GM12801 (cell line): ENCODE data around the gene SERPINB5.

Experiments used
- TF ChIP-seq, protein P1 (sequence below): IDR thresholded peaks from one replicate; pipeline ENCODE4 v1.5.1; 2011; ENCODE audit warnings: control low read depth; ENCODE audit not compliant: insufficient read length; ENCODE audit errors: extremely low read depth

Gene SERPINB5

DNA sequence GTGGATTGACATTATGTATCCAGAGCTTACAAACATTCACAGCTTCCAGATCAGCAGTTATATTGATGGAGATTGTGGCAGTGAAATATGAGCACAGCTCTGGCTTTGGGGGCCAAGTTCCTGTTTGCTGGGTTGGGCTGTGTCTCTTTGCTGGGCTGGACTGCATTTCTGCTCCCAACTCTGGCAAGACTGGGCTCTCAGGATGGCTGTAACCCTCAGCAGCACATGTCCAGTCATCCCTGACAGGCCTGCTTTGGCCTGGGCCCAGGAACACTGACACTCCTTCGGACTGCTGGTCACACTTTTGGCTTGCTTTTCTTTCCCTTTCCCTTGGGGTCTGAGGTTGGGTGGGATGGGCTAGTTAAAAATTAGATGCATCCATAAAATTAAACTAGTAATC is 36.5 kb upstream of the SERPINB5 start:
- TF ChIP-seq, protein P1, sequence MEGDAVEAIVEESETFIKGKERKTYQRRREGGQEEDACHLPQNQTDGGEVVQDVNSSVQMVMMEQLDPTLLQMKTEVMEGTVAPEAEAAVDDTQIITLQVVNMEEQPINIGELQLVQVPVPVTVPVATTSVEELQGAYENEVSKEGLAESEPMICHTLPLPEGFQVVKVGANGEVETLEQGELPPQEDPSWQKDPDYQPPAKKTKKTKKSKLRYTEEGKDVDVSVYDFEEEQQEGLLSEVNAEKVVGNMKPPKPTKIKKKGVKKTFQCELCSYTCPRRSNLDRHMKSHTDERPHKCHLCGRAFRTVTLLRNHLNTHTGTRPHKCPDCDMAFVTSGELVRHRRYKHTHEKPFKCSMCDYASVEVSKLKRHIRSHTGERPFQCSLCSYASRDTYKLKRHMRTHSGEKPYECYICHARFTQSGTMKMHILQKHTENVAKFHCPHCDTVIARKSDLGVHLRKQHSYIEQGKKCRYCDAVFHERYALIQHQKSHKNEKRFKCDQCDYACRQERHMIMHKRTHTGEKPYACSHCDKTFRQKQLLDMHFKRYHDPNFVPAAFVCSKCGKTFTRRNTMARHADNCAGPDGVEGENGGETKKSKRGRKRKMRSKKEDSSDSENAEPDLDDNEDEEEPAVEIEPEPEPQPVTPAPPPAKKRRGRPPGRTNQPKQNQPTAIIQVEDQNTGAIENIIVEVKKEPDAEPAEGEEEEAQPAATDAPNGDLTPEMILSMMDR, result no peak

DNA sequence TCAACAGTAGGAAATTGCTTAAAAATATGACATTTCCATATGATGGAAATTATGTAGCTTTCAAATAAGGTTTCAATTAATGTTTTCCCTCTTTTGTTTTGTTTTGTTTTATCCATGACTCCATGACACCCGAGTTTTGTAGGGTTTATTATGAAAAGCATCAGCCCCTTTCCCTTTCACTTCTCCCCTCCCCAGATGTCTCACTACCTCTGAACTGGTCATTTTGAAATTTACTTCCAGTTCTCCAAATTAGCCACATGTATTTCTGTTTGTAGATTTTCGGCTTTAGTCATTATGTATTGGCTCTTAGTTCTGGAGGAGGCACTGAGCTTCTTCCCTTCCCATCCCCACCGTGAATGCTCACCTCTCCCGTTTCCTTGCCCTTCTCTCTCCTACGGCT is 35.9 kb upstream of the SERPINB5 start:
- TF ChIP-seq, protein P1, result no peak

DNA sequence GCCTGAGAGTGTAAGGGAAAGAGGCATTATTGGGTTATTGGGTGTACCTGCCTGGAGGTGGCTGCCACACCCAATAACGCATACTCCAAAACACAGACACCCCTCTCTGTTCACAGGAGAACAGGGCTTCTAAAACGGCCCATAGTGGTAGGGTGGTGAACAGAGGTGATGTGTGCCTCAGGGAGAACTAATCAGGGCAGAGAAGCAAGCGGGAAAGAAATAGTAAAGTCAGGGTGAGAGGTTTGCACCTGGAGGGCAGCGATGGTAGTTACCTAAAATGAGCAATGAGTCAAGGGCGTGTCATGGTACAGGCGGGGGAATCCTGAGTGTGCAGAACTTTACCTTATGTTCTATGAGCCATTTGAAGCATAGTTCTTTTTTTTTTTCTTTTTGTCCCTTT is 32.9 kb upstream of the SERPINB5 start:
- TF ChIP-seq, protein P1, result no peak

DNA sequence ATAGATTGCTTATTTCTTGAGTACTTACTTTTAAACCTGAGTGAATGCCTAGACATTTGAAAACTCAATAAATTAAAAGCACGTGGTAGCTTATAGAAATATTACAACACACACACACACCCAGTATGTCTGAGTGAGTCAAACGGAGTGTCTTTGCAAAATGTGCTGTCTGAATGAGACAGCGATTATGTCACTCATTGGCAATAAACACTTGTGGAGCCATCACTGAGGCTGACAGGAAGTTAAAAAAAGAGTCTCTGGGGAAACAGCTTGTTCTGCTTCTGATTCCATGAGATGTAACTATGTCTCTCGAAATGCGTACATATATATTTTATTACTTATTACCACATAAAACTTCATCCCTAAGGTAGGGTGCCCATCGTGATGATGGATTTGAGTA is 32.2 kb upstream of the SERPINB5 start:
- TF ChIP-seq, protein P1, result no peak

DNA sequence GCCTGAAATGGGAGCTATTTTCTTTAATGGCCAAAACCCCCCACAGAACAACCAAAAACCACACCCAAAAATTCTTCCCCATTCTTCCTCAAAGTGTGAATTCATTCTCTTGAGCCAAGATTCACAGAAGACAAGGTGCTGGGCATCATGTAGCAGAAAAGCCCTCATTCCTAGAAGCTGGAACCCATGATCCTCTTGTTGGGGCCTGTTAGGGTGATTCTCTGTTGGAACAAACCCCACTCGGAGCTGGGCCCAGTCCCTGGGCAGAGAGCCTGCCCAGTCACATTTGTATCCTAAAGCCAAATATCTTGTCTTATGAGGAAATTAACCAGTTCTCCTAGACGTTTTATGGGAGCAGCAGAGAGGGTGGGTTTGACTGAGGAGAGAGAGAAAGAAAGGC is 31.7 kb upstream of the SERPINB5 start:
- TF ChIP-seq, protein P1, result no peak

DNA sequence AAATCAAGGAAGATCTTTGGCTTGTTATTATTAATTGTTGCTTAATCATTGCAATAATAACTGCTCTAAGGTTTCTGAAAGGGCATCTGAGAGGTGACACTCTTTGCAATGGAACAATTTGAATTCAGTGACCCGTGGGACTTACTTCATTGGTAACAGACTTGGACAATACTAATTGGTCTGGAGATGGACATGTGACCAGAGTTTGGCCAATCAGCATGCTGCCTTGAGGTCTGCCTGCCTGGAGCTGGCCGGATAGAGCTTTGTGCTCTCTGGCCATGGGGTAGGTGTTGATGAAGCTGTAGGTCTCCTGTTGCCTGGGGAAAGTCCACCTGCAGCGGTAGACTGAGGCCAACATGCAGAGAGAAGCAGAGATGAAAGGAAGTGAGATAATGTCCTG is 30.5 kb upstream of the SERPINB5 start:
- TF ChIP-seq, protein P1, result no peak

DNA sequence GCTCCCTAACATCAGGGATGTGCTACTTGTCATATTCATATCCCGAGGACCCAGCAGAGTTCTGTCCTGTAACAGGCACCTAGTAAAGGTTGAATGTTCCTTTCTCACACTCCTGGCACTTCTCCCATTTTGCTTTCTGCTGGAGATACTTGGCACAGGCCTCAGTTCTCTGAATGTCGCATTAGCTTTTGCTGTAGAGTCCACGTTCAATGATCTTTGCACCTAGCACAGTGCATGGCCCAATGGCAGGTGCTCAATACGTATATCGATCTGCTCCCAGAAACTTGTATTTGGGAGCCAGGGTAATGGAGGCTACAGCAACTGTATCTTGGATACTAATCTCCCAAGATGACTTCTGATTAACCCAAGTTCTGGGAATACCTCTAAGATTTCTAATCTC is 29.7 kb upstream of the SERPINB5 start:
- TF ChIP-seq, protein P1, result no peak

DNA sequence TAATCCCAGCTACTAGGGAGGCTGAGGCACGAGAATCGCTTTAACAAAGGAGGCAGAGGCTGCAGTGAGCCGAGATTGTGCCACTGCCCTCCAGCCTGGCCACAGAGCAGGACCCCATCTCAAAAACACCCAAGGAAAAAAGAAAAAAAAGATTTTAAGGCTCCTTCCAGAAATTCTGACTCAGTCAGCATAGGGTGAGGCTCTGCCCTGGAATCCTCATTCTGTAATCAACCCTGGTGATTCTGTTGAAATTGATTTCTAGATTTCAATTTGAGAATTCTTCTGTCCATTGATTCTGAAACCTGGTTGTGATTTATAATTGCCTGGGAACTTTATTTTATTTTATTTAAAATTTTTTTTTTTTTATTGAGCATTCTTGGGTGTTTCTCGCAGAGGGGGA is 27.3 kb upstream of the SERPINB5 start:
- TF ChIP-seq, protein P1, result no peak
